ENCODE results near the gene CCDC201.

CCDC201 gene

DNA sequence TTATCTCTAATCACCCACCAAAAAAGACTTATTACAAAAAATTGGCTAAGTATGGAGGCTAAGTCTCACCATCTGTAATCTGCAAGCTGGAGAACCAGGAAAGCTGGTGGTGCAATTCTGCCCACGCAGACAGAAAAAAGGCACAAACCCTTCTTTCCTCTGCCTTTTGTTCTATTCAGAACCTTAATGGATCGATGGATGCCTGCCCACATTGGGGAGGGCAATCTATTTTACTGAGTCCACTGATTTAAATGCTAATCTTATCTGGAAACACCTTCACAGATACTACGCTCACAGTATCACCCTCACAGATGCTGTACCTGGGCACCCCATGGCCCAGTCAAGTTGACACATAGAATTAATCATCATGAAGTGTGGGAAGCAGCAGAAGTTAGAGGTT is 38.0 kb upstream of the CCDC201 start:
- TF ChIP-seq, protein P1, sequence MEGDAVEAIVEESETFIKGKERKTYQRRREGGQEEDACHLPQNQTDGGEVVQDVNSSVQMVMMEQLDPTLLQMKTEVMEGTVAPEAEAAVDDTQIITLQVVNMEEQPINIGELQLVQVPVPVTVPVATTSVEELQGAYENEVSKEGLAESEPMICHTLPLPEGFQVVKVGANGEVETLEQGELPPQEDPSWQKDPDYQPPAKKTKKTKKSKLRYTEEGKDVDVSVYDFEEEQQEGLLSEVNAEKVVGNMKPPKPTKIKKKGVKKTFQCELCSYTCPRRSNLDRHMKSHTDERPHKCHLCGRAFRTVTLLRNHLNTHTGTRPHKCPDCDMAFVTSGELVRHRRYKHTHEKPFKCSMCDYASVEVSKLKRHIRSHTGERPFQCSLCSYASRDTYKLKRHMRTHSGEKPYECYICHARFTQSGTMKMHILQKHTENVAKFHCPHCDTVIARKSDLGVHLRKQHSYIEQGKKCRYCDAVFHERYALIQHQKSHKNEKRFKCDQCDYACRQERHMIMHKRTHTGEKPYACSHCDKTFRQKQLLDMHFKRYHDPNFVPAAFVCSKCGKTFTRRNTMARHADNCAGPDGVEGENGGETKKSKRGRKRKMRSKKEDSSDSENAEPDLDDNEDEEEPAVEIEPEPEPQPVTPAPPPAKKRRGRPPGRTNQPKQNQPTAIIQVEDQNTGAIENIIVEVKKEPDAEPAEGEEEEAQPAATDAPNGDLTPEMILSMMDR (IDR thresholded peaks at IDR 0.05; ENCODE audit: low read length, missing control alignments), result no peak
- no peak for DNase-seq (ENCODE audit: low read depth)
- no peak overlapping the region for H3K4me3 ChIP-seq (replicated peaks; ENCODE audit: low read depth, low read length)

GRCh38 chr7:45909561-45909960 is 36.7 kb upstream of the CCDC201 start:
- no peak overlapping the region for H3K4me3 ChIP-seq (replicated peaks; ENCODE audit: low read depth, low read length)

GRCh38 chr7:45902820-45903219 is 29.9 kb upstream of the CCDC201 start:
- TF ChIP-seq, protein P1 (IDR thresholded peaks at IDR 0.05; ENCODE audit: low read length, missing control alignments), result peak; percentile 5
- no peak for DNase-seq (ENCODE audit: low read depth)
- H3K4me3 ChIP-seq (replicated peaks; ENCODE audit: low read depth, low read length), result no peak overlapping the region

More at GRCh38 chr7:45909561-45909960, 36.7 kb upstream of the CCDC201 start:
- DNase-seq (ENCODE audit: low read depth), result no peak
- TF ChIP-seq, protein P1 (IDR thresholded peaks at IDR 0.05; ENCODE audit: low read length, missing control alignments), result no peak

GRCh38 chr7:45901566-45901965 is 28.7 kb upstream of the CCDC201 start:
- no peak overlapping the region for H3K4me3 ChIP-seq (replicated peaks; ENCODE audit: low read depth, low read length)
- DNase-seq (ENCODE audit: low read depth), result no peak
- TF ChIP-seq, protein P1 (IDR thresholded peaks at IDR 0.05; ENCODE audit: low read length, missing control alignments), result no peak

- TF ChIP-seq, protein P1 (IDR thresholded peaks at IDR 0.05; ENCODE audit: low read length, missing control alignments), result no peak
- no peak for DNase-seq (ENCODE audit: low read depth)
These were observed 25.3 kb upstream of the CCDC201 start for GRCh38 chr7:45898222-45898621.

GRCh38 chr7:45897042-45897690 is 24.3 kb upstream of the CCDC201 start:
- no peak overlapping the region for H3K4me3 ChIP-seq (replicated peaks; ENCODE audit: low read depth, low read length)
- TF ChIP-seq, protein P1 (IDR thresholded peaks at IDR 0.05; ENCODE audit: low read length, missing control alignments), result no peak
- DNase-seq (ENCODE audit: low read depth), result peak; percentile 87

More at GRCh38 chr7:45898222-45898621, 25.3 kb upstream of the CCDC201 start:
- no peak overlapping the region for H3K4me3 ChIP-seq (replicated peaks; ENCODE audit: low read depth, low read length)

DNA sequence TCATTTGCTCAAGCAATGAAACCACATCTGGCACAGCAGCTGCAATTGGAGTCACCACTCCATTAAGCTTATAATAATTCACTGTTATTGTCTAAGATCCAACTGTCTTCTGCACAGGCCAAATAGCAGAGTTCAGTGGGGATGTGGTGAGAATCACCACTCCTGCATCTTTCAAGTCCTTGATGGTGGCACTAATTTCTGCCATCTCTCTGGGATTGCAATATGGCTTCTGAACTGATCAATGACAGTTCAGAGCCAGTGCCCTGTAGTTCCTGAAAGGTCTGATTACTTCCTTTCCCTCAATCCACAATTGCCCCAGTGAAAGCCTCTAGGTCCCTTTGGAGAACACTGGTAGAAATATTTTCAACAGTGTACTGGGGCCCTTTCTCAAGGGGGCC is 21.8 kb upstream of the CCDC201 start:
- DNase-seq (ENCODE audit: low read depth), result no peak
- TF ChIP-seq, protein P1 (IDR thresholded peaks at IDR 0.05; ENCODE audit: low read length, missing control alignments), result no peak

More for the DNA sequence above, 21.8 kb upstream of the CCDC201 start:
- no peak overlapping the region for H3K4me3 ChIP-seq (replicated peaks; ENCODE audit: low read depth, low read length)

Measured in fibroblast of pulmonary artery (primary cell).